Uterus (tissue), 4 donors: Measurements from ENCODE around the gene THSD8. TPM values are rescaled to one million over a fixed set of nuclear protein-coding genes. Genes with fewer than 3 reads are reported as not detected.
"Not testable (repeated sequence)": the region's sequence is repeated elsewhere in the genome, so short reads cannot be mapped to it uniquely, and the experiment has no call there.

Experiments used
- DNase-seq, 2 donors: peaks; one replicate each; pipeline ENCODE4 v3.0.0-alpha.2; 2019 to 2020
- H3K27ac ChIP-seq, 2 donors: fragments of 200-600 bp; sonication (generic); 1 replicate in 1 of 2; 2 replicates in 1 of 2; pipeline ENCODE4 v1.5.1; 2016 to 2018
- H3K27me3 ChIP-seq, 2 donors: fragments of 200-600 bp; sonication (generic); one replicate each; pipeline ENCODE4 v1.5.1; 2018 to 2019; ENCODE audit warnings: control low read depth in 1 of 2
- H3K36me3 ChIP-seq, 2 donors: fragments of 200-600 bp; sonication (generic); one replicate each; pipeline ENCODE4 v1.5.1; 2019; ENCODE audit warnings: control low read depth in 1 of 2
- H3K4me1 ChIP-seq, 2 donors: fragments of 200-600 bp; sonication (generic); one replicate each; pipeline ENCODE4 v1.5.1; 2018 to 2019; ENCODE audit warnings: control low read depth in 1 of 2
- H3K4me3 ChIP-seq, 2 donors: fragments of 200-600 bp; sonication (generic); 1 replicate in 1 of 2; 2 replicates in 1 of 2; pipeline ENCODE4 v1.5.1; 2018 to 2019; ENCODE audit warnings: mild to moderate bottlenecking in 1 of 2
- H3K9me3 ChIP-seq, 2 donors: fragments of 200-600 bp; sonication (generic); one replicate each; pipeline ENCODE4 v1.5.1; 2019; ENCODE audit warnings: control low read depth in 1 of 2
- CTCF ChIP-seq, 4 experiments: fragments of 200-600 bp in 2 of 4; fragments of 450-650 bp in 2 of 4; sonication (generic) in 2 of 4; IDR thresholded peaks; one replicate each; pipeline ENCODE4 v1.5.1; 2016 to 2019; ENCODE audit warnings: antibody characterized with exemption in 4 of 4, mild to moderate bottlenecking in 2 of 4, moderate library complexity in 1 of 4
- POLR2A ChIP-seq, 2 donors: fragments of 450-650 bp; IDR thresholded peaks; one replicate each; pipeline ENCODE4 v1.6.1; 2016; ENCODE audit warnings: antibody characterized with exemption in 2 of 2, mild to moderate bottlenecking in 1 of 2, moderate library complexity in 1 of 2
- intact Hi-C: fragments of 100-400 bp; cut with DNase I; formaldehyde crosslinking; loops from one replicate; pipeline ENCODE4 v1.15.1; 2023; ENCODE audit warnings: low total_unique reads
- total RNA-seq, 4 donors: library from RNA; depleted of rRNA in 3 of 4; stranded (reverse); fragments of >200 nt in 3 of 4; gene quantifications; one replicate each; pipeline versions ENCODE4 v1.1.0 to v1.2.4, GENCODE V29; 2014 to 2023
- donor health status: DM: yes; HTN: yes; CAD: no.

The THSD8 gene
- total RNA-seq, 4 donors from 2014 or later: 4.1 TPM; not detected in 3

GRCh38 chr19:12841094-12841493, 39.2 kb downstream of the THSD8 start:
- Histone ChIP-seq H3K36me3 (no peaks in the 10 kb centered on the region), H3K4me3 (no peak overlapping the region), H3K27me3 (peaks cover 32 to 44% of the 10 kb centered on the region in 2 donors), H3K4me1 (peaks cover 0 to 16% of the 10 kb centered on the region in 2 donors), H3K9me3 (no peaks in the 10 kb centered on the region), H3K27ac (no peak overlapping the region)
- intact Hi-C loops: loop anchor here (5.0 kb wide), 1 partner anchor 74 kb away; no protein-coding TSS in a partner anchor
- DNase-seq: no peak
- TF ChIP-seq CTCF (IDR thresholded peaks at IDR 0.05): no peak
- no peak for TF ChIP-seq POLR2A (IDR thresholded peaks at IDR 0.05)

GRCh38 chr19:12842511-12842910, 40.6 kb downstream of the THSD8 start:
- no peak for TF ChIP-seq CTCF (IDR thresholded peaks at IDR 0.05)
- no peak for TF ChIP-seq POLR2A (IDR thresholded peaks at IDR 0.05)
- Histone ChIP-seq H3K4me3 (no peak overlapping the region), H3K27ac (no peak overlapping the region), H3K36me3 (no peaks in the 10 kb centered on the region), H3K9me3 (no peaks in the 10 kb centered on the region), H3K27me3 (peaks cover 25 to 43% of the 10 kb centered on the region in 2 donors), H3K4me1 (peaks cover 0 to 16% of the 10 kb centered on the region in 2 donors)
- no peak for DNase-seq
- intact Hi-C loops: loop anchor here (5.0 kb wide), 1 partner anchor 75 kb away; no protein-coding TSS in a partner anchor

GRCh38 chr19:12843328-12843727, 41.5 kb downstream of the THSD8 start:
- Histone ChIP-seq H3K4me1 (peaks cover 0 to 12% of the 10 kb centered on the region in 2 donors), H3K36me3 (no peaks in the 10 kb centered on the region), H3K27me3 (peaks cover 22 to 37% of the 10 kb centered on the region in 2 donors), H3K27ac (no peak overlapping the region), H3K9me3 (no peaks in the 10 kb centered on the region), H3K4me3 (no peak overlapping the region)
- no peak for DNase-seq
- TF ChIP-seq CTCF (IDR thresholded peaks at IDR 0.05) (no peak), POLR2A (IDR thresholded peaks at IDR 0.05) (no peak)
- intact Hi-C loops: loop anchor here (5.0 kb wide), 1 partner anchor 76 kb away; no protein-coding TSS in a partner anchor

- DNase-seq: no peak
- H3K9me3 ChIP-seq: no peaks in the 10 kb centered on the region
- H3K4me3 ChIP-seq: no peak overlapping the region
- peaks cover 16 to 30% of the 10 kb centered on the region in 2 donors for H3K27me3 ChIP-seq
- no peaks in the 10 kb centered on the region for H3K36me3 ChIP-seq
- no peak overlapping the region for H3K27ac ChIP-seq
- intact Hi-C loops: loop anchor here (5.0 kb wide), 1 partner anchor 77 kb away; no protein-coding TSS in a partner anchor
- H3K4me1 ChIP-seq: peaks cover 0 to 6% of the 10 kb centered on the region in 2 donors
- TF ChIP-seq POLR2A (IDR thresholded peaks at IDR 0.05) (no peak), CTCF (IDR thresholded peaks at IDR 0.05) (no peak)
These were observed 42.3 kb downstream of the THSD8 start for GRCh38 chr19:12843999-12844732.

- peaks cover 0 to 17% of the 10 kb centered on the region in 2 donors for H3K27me3 ChIP-seq
- H3K4me3 ChIP-seq: not testable (repeated sequence)
These were observed 44.7 kb downstream of the THSD8 start for GRCh38 chr19:12846613-12847012.

More at GRCh38 chr19:12846613-12847012, 44.7 kb downstream of the THSD8 start:
- H3K36me3 ChIP-seq, H3K27ac ChIP-seq, H3K9me3 ChIP-seq, H3K4me1 ChIP-seq, DNase-seq: not testable (repeated sequence)
- intact Hi-C loops: loop anchor here (2.0 kb wide), 1 partner anchor 48 kb away; no protein-coding TSS in a partner anchor
